Activated T-helper 1 cell treated with anti-CD3 and anti-CD28 coated beads, Interleukin-2, amount 50 U/mL, for 16 hours (primary cell): ENCODE measurements around the gene ZNF599.

Experiments
- DNase-seq, 2 donors: peaks; one replicate each; pipeline ENCODE4 v3.0.0-alpha.2; 2020; ENCODE audit warnings: low read depth in 1 of 2, low spot score in 1 of 2

The ZNF599 gene

GRCh38 chr19:34744896-34745690 is 27.9 kb downstream of the ZNF599 start:
- no peak for DNase-seq

GRCh38 chr19:34734537-34735103 is 38.4 kb downstream of the ZNF599 start:
- no peak for DNase-seq

- DNase-seq: peak; percentile 54 to 64
These were observed 39.1 kb downstream of the ZNF599 start, which contains the start of gene ZNF181 for GRCh38 chr19:34733746-34734536. TSS of gene ZNF181 (plus strand) at chr19:34734243. CDS start at chr19:34735038, 795 bp downstream.

- no peak for DNase-seq
These were observed 39.7 kb downstream of the ZNF599 start for GRCh38 chr19:34733266-34733745.

DNA sequence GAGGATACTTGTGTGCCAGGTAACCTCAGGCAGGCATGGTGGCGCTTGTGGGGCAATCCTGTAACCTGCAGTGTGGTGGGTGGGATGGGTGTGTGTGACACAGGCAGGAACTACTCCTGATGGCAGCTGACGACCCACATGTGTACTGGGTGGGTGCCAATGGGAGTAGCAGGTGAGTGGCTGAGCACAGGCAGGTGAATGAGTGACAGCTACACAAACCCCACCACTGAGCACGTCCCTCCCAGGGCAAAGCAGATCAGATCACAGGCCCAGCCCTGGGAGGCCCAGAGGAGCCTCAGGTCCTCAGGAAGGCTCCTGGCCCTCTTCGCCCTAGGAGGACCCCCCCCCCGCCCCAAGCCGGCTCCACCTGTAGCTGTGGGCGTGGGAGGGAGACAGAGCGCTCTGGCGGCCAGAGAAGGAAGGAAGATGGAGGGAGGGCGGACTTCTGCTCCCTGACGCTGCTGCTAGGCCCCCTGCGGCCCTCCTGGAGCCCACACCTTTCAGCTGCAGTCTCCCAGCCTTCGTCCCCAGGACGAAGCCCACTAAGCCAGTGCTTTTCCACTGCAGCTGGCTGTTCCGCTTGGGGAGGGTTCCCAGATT is 40.3 kb downstream of the ZNF599 start:
- DNase-seq: no peak

DNA sequence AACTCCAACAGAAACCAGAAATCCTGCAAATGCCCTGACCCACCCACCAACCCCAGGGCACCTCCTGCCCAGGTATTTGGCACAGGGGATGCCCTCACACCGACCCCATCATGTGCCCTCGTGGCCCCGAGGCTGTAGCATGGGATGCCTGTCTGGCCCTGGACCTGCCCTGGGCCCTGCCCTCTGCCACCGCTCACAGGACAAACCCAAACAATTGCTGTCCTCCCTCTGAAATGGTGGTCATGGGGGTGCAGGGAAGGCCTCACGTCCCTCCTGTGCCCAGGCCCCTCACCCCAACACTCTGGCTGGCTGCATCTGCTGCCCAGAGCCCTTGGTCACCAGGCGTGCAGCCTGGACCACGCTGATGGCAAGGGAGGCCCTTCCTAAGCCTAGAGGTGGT is 41.1 kb downstream of the ZNF599 start:
- no peak for DNase-seq

- DNase-seq: no peak
These were observed 41.8 kb downstream of the ZNF599 start for GRCh38 chr19:34731019-34731829.

- DNase-seq: no peak
These were observed 47.6 kb downstream of the ZNF599 start for GRCh38 chr19:34725400-34725799.

- no peak for DNase-seq
These were observed 50.7 kb downstream of the ZNF599 start for GRCh38 chr19:34722353-34722752.

GRCh38 chr19:34715357-34715756 is 57.7 kb downstream of the ZNF599 start:
- no peak for DNase-seq

DNA sequence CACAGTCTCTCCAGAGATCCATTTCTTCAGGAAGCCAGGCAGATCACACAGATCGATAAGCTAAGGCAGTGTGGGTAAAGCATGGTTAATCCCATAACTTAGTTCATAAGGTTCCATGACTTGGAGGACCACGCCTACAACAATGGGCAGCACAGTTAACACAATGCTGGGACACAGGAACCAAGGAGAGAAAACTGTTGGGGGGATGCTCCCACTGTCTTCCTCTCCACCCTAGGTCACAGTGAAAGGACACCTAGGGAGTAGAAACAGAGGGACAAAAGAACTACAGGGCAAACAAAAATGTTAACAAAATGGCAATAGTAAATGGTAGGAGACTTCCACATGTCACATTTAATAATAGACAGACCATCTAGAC is 59.8 kb downstream of the ZNF599 start:
- DNase-seq: no peak

GRCh38 chr19:34712395-34713261 is 60.4 kb downstream of the ZNF599 start:
- DNase-seq: peak in 1 of 2 donors; percentile 36

- no peak for DNase-seq
These were observed 61.1 kb downstream of the ZNF599 start for GRCh38 chr19:34711890-34712289.
